ENCODE results near the gene PPM1E. TPM values are rescaled to one million over a fixed set of nuclear protein-coding genes. Genes with fewer than 3 reads are reported as not detected.

The PPM1E gene
- total and polyA plus RNA-seq, 2 of the 4 experiments (the other 2 are of a cell fraction), result under 0.01 to 0.05 TPM

DNA sequence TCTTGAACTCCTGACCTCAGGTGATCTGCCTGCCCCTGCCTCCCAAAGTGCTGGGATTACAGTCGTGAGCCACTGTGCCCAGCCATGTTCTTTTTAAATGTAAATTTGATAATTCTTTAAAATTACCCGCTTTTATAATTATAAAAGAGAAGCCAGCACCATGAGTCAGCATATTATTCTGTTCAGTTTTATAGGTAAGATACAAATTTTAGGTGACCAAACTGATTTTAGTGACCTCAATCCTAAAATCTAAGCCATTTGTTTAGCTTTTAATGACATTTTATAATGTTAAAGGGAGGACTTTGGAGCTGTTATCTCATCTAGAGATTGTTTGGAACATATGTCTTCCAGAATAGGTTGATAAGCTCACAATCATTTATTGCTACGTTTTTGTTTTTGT is 20.8 kb upstream of the PPM1E start:
- no TSS peak for BruUV-seq (replicated peaks)
- Histone ChIP-seq H3K9ac (ENCODE audit: low read depth, low read length) (no peak overlapping the region), H2BK15ac (ENCODE audit: low read depth, low read length) (no peak overlapping the region), H4K91ac (ENCODE audit: insufficient read depth, low read depth, low read length) (no peak overlapping the region), H3K14ac (replicated peaks; ENCODE audit: low read depth, low read length) (no peak overlapping the region), H2BK20ac (ENCODE audit: low read depth, low read length) (no peak overlapping the region), H3K4me1 (ENCODE audit: control insufficient read depth, insufficient read depth, low read length) (no peaks in the 10 kb centered on the region), H3K36me3 (ENCODE audit: control insufficient read depth, insufficient read depth, low read length) (no peaks in the 10 kb centered on the region), H3K9me1 (ENCODE audit: insufficient read depth, low read length) (no peaks in the 10 kb centered on the region), H2AFZ (replicated peaks; ENCODE audit: low read length, poor library complexity) (no peak overlapping the region), H3K79me1 (ENCODE audit: low read depth in 1 of 2, low read length in 2 of 2) (no peaks in the 10 kb centered on the region), H3K27me3 (ENCODE audit: control insufficient read depth, insufficient read depth, low read length) (no peaks in the 10 kb centered on the region), H3K4me3 (ENCODE audit: insufficient read depth, low read depth, low read length) (no peak overlapping the region), H3K23ac (ENCODE audit: low read depth, low read length) (no peak overlapping the region), H2AK5ac (ENCODE audit: low read depth, low read length) (no peak overlapping the region), H3K27ac (ENCODE audit: insufficient read depth, low read length) (no peak overlapping the region), H4K5ac (ENCODE audit: low read depth, low read length) (no peak overlapping the region), H4K8ac (ENCODE audit: low read depth in 2 of 2, low read length in 2 of 2) (no peak overlapping the region), H3K4me2 (ENCODE audit: low read depth, low read length) (no peak overlapping the region), H2BK5ac (ENCODE audit: low read depth, low read length, poor library complexity, severe bottlenecking) (no peak overlapping the region), H3K9me3 (ENCODE audit: control insufficient read depth, insufficient read depth, low read length) (no peaks in the 10 kb centered on the region), H3K4ac (ENCODE audit: low read depth, low read length) (no peak overlapping the region), H3K18ac (ENCODE audit: low read depth, low read length) (no peak overlapping the region), H3K56ac (ENCODE audit: extremely low read depth, insufficient read depth, low read length) (no peak overlapping the region), H2BK120ac (ENCODE audit: low read depth, low read length) (no peak overlapping the region), H2AK9ac (replicated peaks; ENCODE audit: low read depth, low read length, poor library complexity) (no peak overlapping the region), H4K20me1 (ENCODE audit: insufficient read depth, low read length) (no peaks in the 10 kb centered on the region)
- ATAC-seq (ENCODE audit: low read depth), result no peak
- dilution Hi-C loops (cut with HindIII; ENCODE audit: low sequenced_read_pairs, unreplicated experiment) (no loop called here), in situ Hi-C loops (cut with MboI; ENCODE audit: low sequenced_read_pairs) (no loop called here), intact Hi-C loops (cut with micrococcal nuclease) (no loop called here)
- ChIA-PET POLR2A (ENCODE audit: unreplicated experiment) (no interaction called here), CTCF (no interaction called here)
- no peak for DNase-seq
- no CpG with 5 or more reads among the region's 3 CpGs for WGBS, 2 experiments (ENCODE audit: extremely low coverage in 2 of 2, insufficient read length in 1 of 2)
- TF ChIP-seq MAFK (IDR thresholded peaks at IDR 0.05; ENCODE audit: low read depth, low read length), result peak; percentile 64
- TF ChIP-seq RFX5 (IDR thresholded peaks at IDR 0.05; ENCODE audit: low read depth, low read length), result no peak
- TF ChIP-seq MAZ (IDR thresholded peaks at IDR 0.05; ENCODE audit: borderline replicate concordance, low read depth, low read length), result no peak
- TF ChIP-seq CEBPB (IDR thresholded peaks at IDR 0.05; ENCODE audit: low read depth, low read length), result no peak
- TF ChIP-seq FOS (IDR thresholded peaks at IDR 0.05; ENCODE audit: low read depth, low read length), result no peak
- TF ChIP-seq POLR2A (IDR thresholded peaks at IDR 0.05; ENCODE audit: low read depth, low read length), result no peak
- TF ChIP-seq NFE2L2 (IDR thresholded peaks at IDR 0.05; ENCODE audit: low read depth, low read length), result peak; percentile 85
- TF ChIP-seq, protein P1, sequence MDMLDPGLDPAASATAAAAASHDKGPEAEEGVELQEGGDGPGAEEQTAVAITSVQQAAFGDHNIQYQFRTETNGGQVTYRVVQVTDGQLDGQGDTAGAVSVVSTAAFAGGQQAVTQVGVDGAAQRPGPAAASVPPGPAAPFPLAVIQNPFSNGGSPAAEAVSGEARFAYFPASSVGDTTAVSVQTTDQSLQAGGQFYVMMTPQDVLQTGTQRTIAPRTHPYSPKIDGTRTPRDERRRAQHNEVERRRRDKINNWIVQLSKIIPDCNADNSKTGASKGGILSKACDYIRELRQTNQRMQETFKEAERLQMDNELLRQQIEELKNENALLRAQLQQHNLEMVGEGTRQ (IDR thresholded peaks at IDR 0.05; ENCODE audit: low read depth, low read length), result no peak
- TF ChIP-seq, protein P2, sequence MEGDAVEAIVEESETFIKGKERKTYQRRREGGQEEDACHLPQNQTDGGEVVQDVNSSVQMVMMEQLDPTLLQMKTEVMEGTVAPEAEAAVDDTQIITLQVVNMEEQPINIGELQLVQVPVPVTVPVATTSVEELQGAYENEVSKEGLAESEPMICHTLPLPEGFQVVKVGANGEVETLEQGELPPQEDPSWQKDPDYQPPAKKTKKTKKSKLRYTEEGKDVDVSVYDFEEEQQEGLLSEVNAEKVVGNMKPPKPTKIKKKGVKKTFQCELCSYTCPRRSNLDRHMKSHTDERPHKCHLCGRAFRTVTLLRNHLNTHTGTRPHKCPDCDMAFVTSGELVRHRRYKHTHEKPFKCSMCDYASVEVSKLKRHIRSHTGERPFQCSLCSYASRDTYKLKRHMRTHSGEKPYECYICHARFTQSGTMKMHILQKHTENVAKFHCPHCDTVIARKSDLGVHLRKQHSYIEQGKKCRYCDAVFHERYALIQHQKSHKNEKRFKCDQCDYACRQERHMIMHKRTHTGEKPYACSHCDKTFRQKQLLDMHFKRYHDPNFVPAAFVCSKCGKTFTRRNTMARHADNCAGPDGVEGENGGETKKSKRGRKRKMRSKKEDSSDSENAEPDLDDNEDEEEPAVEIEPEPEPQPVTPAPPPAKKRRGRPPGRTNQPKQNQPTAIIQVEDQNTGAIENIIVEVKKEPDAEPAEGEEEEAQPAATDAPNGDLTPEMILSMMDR (conservative IDR thresholded peaks at IDR 0.05; ENCODE audit: low read depth, low read length), result no peak

Measured in IMR-90 (cell line).